GM18951 (cell line): ENCODE data around the gene CDK17.

Source experiments
- POLR2A ChIP-seq: IDR thresholded peaks from 4 replicates; pipeline ENCODE4 v1.6.1; 2011; ENCODE audit warnings: mild to moderate bottlenecking; ENCODE audit not compliant: insufficient read length, insufficient read depth; ENCODE audit errors: extremely low read depth
- in situ Hi-C: fragments of 300-500 bp; cut with MboI; formaldehyde crosslinking; loops from one replicate; pipeline ENCODE4 v1.12.0; 2022; ENCODE audit warnings: low sequenced_read_pairs, mixed read lengths, inconsistent platforms; ENCODE audit not compliant: unreplicated experiment

CDK17 gene

GRCh38 chr12:96387981-96388380 is 12.3 kb downstream of the CDK17 start:
- no peak for TF ChIP-seq POLR2A
- in situ Hi-C loops, result loop anchor here (25.0 kb wide), 1 partner anchor 326 kb away; no protein-coding TSS in a partner anchor

DNA sequence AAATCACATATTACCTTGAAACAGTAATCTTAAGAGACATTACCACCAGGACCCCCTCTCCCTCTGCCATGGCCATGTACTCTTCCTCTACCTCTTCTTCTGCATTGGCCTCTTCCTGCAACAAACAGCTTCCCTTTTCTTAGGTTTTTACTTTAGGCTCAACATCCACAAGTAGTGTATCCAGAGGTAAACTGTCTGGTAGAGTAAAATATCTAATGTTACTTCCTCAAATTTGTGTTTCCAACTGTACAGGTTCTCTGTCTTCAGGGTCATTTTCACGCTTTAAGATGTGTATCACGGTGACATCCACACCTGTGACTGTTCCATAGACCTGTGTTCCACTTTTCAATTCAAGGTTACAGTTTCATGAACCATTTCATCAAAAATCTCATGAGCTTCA is 13.4 kb downstream of the CDK17 start:
- in situ Hi-C loops, result loop anchor here (25.0 kb wide), 1 partner anchor 324 kb away; no protein-coding TSS in a partner anchor
- no peak for TF ChIP-seq POLR2A

GRCh38 chr12:96383991-96384390 is 16.2 kb downstream of the CDK17 start:
- no peak for TF ChIP-seq POLR2A
- in situ Hi-C loops, result loop anchor here (25.0 kb wide), 1 partner anchor 322 kb away; no protein-coding TSS in a partner anchor

- in situ Hi-C loops, result loop anchor here (25.0 kb wide), 1 partner anchor 321 kb away; no protein-coding TSS in a partner anchor
- TF ChIP-seq POLR2A, result no peak
Observed at GRCh38 chr12:96383371-96383770, 16.9 kb downstream of the CDK17 start.

DNA sequence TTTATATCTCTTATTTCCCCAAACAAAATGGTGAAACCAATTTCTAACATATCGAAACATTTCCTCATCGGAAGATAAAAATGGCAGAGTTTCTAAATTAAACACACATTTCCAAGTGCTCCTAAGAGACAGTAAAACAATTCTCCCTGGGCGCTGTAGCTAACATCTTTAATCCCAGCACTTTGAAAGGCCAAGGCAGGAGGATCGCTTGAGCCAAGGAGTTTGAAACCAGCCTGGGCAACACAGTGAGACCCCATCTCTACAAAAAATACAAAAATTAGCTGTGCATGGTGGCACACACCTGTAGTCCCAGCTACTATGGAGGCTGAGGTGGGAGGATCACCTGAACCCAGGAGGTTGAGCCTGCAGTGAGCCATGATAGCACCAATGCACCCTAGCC is 20.5 kb downstream of the CDK17 start:
- in situ Hi-C loops, result loop anchor here (25.0 kb wide), 1 partner anchor 317 kb away; no protein-coding TSS in a partner anchor

- in situ Hi-C loops, result loop anchor here (25.0 kb wide), 1 partner anchor 316 kb away; no protein-coding TSS in a partner anchor
- TF ChIP-seq POLR2A, result no peak
Observed at GRCh38 chr12:96378319-96378718, 21.9 kb downstream of the CDK17 start.

- no peak for TF ChIP-seq POLR2A
- in situ Hi-C loops, result loop anchor here (25.0 kb wide), 1 partner anchor 315 kb away; no protein-coding TSS in a partner anchor
Observed at GRCh38 chr12:96376865-96377264, 23.4 kb downstream of the CDK17 start.

- no peak for TF ChIP-seq POLR2A
- in situ Hi-C loops, result loop anchor here (25.0 kb wide), 1 partner anchor 314 kb away; no protein-coding TSS in a partner anchor
Observed at GRCh38 chr12:96375841-96376604, 24.2 kb downstream of the CDK17 start.

- in situ Hi-C loops, result loop anchor here (25.0 kb wide), 1 partner anchor 313 kb away; no protein-coding TSS in a partner anchor
- no peak for TF ChIP-seq POLR2A
Observed at GRCh38 chr12:96375170-96375569, 25.1 kb downstream of the CDK17 start.

- in situ Hi-C loops, result no loop called here
- TF ChIP-seq POLR2A, result no peak
Observed at GRCh38 chr12:96371790-96372699, 28.2 kb downstream of the CDK17 start.

GRCh38 chr12:96371138-96371789 is 29.0 kb downstream of the CDK17 start:
- TF ChIP-seq POLR2A, result no peak
- in situ Hi-C loops, result no loop called here

GRCh38 chr12:96368687-96369086 is 31.6 kb downstream of the CDK17 start:
- TF ChIP-seq POLR2A, result no peak
- in situ Hi-C loops, result no loop called here

- TF ChIP-seq POLR2A, result no peak
- in situ Hi-C loops, result no loop called here
Observed at GRCh38 chr12:96368233-96368632, 32.0 kb downstream of the CDK17 start.

DNA sequence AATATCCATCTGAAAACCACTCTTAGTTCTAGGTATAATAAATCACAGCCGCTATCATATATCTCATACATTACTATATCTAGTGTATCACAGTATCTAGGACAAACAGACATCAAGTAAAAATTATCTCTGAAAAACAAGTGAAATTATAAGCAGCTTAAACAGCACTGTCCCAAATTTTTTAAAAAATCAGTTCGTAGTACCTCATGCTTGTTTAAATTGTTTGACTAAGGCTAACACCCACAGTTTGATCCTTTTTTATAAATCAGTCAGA is 33.9 kb downstream of the CDK17 start:
- in situ Hi-C loops, result no loop called here
- TF ChIP-seq POLR2A, result no peak
